Hepatocyte (in vitro differentiated cells): ENCODE results near the gene TANC1. TPM values are rescaled to one million over a fixed set of nuclear protein-coding genes. Genes with fewer than 3 reads are reported as not detected.

Experiments used
- DNase-seq: peaks from one replicate; pipeline ENCODE4 v3.0.0-alpha.2; 2016; ENCODE audit warnings: low spot score
- H2AFZ ChIP-seq: fragments of 200-600 bp; sonication (generic); 2 replicates; pipeline ENCODE4 v1.6.0; 2016; ENCODE audit warnings: antibody characterized with exemption, mild to moderate bottlenecking
- H3K27ac ChIP-seq: fragments of 200-600 bp; sonication (generic); 2 replicates; pipeline ENCODE4 v1.5.1; 2016; ENCODE audit warnings: mild to moderate bottlenecking
- H3K27me3 ChIP-seq: fragments of 200-600 bp; sonication (generic); 2 replicates; pipeline ENCODE4 v1.6.1; 2016
- H3K36me3 ChIP-seq: fragments of 200-600 bp; sonication (generic); replicated peaks from 2 replicates; pipeline ENCODE4 v1.5.1; 2016; ENCODE audit warnings: low read depth; ENCODE audit not compliant: insufficient read depth
- H3K4me1 ChIP-seq: fragments of 200-600 bp; sonication (generic); 2 replicates; pipeline ENCODE4 v1.5.1; 2016; ENCODE audit warnings: mild to moderate bottlenecking, moderate library complexity; ENCODE audit not compliant: insufficient read depth
- H3K4me2 ChIP-seq: fragments of 200-600 bp; sonication (generic); 2 replicates; pipeline ENCODE4 v1.6.0; 2016
- H3K4me3 ChIP-seq: fragments of 200-600 bp; sonication (generic); 2 replicates; pipeline ENCODE4 v1.5.1; 2016; ENCODE audit warnings: mild to moderate bottlenecking
- H3K79me2 ChIP-seq: fragments of 200-600 bp; sonication (generic); 2 replicates; pipeline ENCODE4 v1.6.0; 2017; ENCODE audit warnings: mild to moderate bottlenecking
- H3K9me2 ChIP-seq: fragments of 200-600 bp; sonication (generic); replicated peaks from 2 replicates; pipeline ENCODE4 v1.6.0; 2017; ENCODE audit warnings: mild to moderate bottlenecking; ENCODE audit not compliant: insufficient read depth
- H3K9me3 ChIP-seq: fragments of 200-600 bp; sonication (generic); 2 replicates; pipeline ENCODE4 v1.5.1; 2016; ENCODE audit warnings: low read depth, mild to moderate bottlenecking
- H4K20me1 ChIP-seq: fragments of 200-600 bp; sonication (generic); 2 replicates; pipeline ENCODE4 v1.6.0; 2016; ENCODE audit warnings: mild to moderate bottlenecking; ENCODE audit not compliant: insufficient read depth, poor library complexity, severe bottlenecking
- CTCF ChIP-seq: fragments of 200-600 bp; sonication (generic); IDR thresholded peaks from 2 replicates; pipeline ENCODE4 v1.5.1; 2016; ENCODE audit warnings: antibody characterized with exemption, mild to moderate bottlenecking; ENCODE audit not compliant: poor library complexity
- EZH2 ChIP-seq: fragments of 200-600 bp; sonication (generic); IDR thresholded peaks from 2 replicates; pipeline ENCODE4 v1.6.1; 2016; ENCODE audit warnings: antibody characterized with exemption, mild to moderate bottlenecking, borderline replicate concordance
- EZH2phosphoT487 ChIP-seq: fragments of 200-600 bp; sonication (generic); IDR thresholded peaks from one replicate; pipeline ENCODE4 v1.6.1; 2018; ENCODE audit warnings: antibody characterized with exemption, mild to moderate bottlenecking, low read depth, moderate library complexity; ENCODE audit not compliant: unreplicated experiment, severe bottlenecking
- WGBS: methylation state at CpG from one replicate; pipeline ENCODE4 v1.1.6; 2016; ENCODE audit warnings: low lambda C conversion rate; ENCODE audit errors: missing lambda C conversion rate; 5-methylcytosine and 5-hydroxymethylcytosine counted together
- polyA plus RNA-seq: library from polyadenylated mRNA; unstranded; fragments of >200 nt; fragmentation: Nextera tagmentation; extraction: Ambion mirVana; gene quantifications from 2 replicates; pipeline ENCODE4 v1.2.1, GENCODE V29; 2016
- total RNA-seq: library from RNA; depleted of rRNA; stranded (reverse); fragments of >200 nt; gene quantifications from 2 replicates; pipeline ENCODE4 v1.2.3, GENCODE V29; 2014

Gene TANC1
- total and polyA plus RNA-seq, 2 experiments from 2014 or later, result 8.3 to 18.5 TPM

- Histone ChIP-seq H3K4me3 (no peak overlapping the region), H3K79me2 (no peaks in the 10 kb centered on the region), H3K27me3 (no peaks in the 10 kb centered on the region), H3K4me2 (no peak overlapping the region), H2AFZ (no peak overlapping the region), H3K9me2 (no peaks in the 10 kb centered on the region), H3K4me1 (no peaks in the 10 kb centered on the region), H3K9me3 (no peaks in the 10 kb centered on the region), H3K36me3 (no peaks in the 10 kb centered on the region), H4K20me1 (no peaks in the 10 kb centered on the region), H3K27ac (no peak overlapping the region)
- TF ChIP-seq EZH2phosphoT487 (no peak), CTCF (no peak), EZH2 (no peak)
- DNase-seq, result no peak
- WGBS, result 90% methylated on average over 4 of the region's 4 CpGs
Measured at GRCh38 chr2:159199761-159200465, 231.5 kb downstream of the TANC1 start.

- Histone ChIP-seq H2AFZ (no peak overlapping the region), H3K4me1 (no peaks in the 10 kb centered on the region), H3K4me3 (no peak overlapping the region), H3K27ac (no peak overlapping the region), H3K79me2 (no peaks in the 10 kb centered on the region), H3K36me3 (no peaks in the 10 kb centered on the region), H3K27me3 (no peaks in the 10 kb centered on the region), H3K9me2 (no peaks in the 10 kb centered on the region), H3K4me2 (no peak overlapping the region), H3K9me3 (no peaks in the 10 kb centered on the region), H4K20me1 (no peaks in the 10 kb centered on the region)
- no peak for DNase-seq
- 78% methylated on average over 1 of the region's 1 CpG for WGBS
- TF ChIP-seq EZH2 (no peak), EZH2phosphoT487 (no peak), CTCF (no peak)
Measured at GRCh38 chr2:159200498-159200897, 232.1 kb downstream of the TANC1 start.

GRCh38 chr2:159201360-159202063 lies 233.1 kb downstream of the TANC1 start:
- TF ChIP-seq CTCF, result no peak
- TF ChIP-seq EZH2phosphoT487, result no peak
- no peak for TF ChIP-seq EZH2
- no peak for DNase-seq
- Histone ChIP-seq H3K9me2 (no peaks in the 10 kb centered on the region), H3K36me3 (no peaks in the 10 kb centered on the region), H3K27ac (no peak overlapping the region), H3K4me3 (no peak overlapping the region), H3K4me2 (no peak overlapping the region), H3K79me2 (no peaks in the 10 kb centered on the region), H2AFZ (no peak overlapping the region), H4K20me1 (no peaks in the 10 kb centered on the region), H3K4me1 (no peaks in the 10 kb centered on the region), H3K27me3 (no peaks in the 10 kb centered on the region), H3K9me3 (no peaks in the 10 kb centered on the region)
- WGBS, result 71% methylated on average over 8 of the region's 8 CpGs
